ENCODE data around the gene PARP9. TPM values are rescaled to one million over a fixed set of nuclear protein-coding genes. Genes with fewer than 3 reads are reported as not detected.

Gene PARP9
- total and polyA plus RNA-seq, 2 of the 13 experiments (the other 11 are each of a cell fraction or from before 2014, with no cell fraction given): 6.5 to 10.6 TPM

DNA sequence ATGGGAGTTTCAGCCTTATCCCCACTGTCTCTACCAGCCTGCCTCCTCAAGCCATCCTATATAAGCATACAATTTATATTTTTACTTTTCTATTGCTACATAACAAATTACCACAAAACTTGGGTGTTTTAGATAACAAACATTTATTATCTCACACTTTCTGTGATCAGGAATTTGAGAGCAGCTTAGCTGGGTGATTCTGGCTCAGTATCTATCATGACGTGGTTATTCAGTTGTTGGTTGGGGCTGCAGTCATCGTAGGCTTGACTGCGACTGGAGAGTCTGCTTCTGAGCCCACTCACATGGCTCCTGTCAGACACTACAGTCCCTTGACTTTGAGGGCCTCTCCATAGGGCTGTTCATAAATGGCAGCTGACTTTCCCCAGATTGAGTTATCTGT lies 34.1 kb upstream of the PARP9 start:
- no TSS peak for BruUV-seq (replicated peaks)
- Histone ChIP-seq H3K4me1 (ENCODE audit: insufficient read depth, low read length) (no peaks in the 10 kb centered on the region), H3K4me3 (replicated peaks in 1 of 3; ENCODE audit: insufficient read depth in 1 of 3, low read depth in 2 of 3, low read length in 3 of 3) (no peak overlapping the region), H4K20me1 (ENCODE audit: insufficient read depth, low read length) (no peaks in the 10 kb centered on the region), H3K9me3 (ENCODE audit: low read length) (no peaks in the 10 kb centered on the region), H3K27me3 (ENCODE audit: control insufficient read depth in 1 of 2, insufficient read depth in 2 of 2, low read length in 2 of 2) (no peaks in the 10 kb centered on the region), H3K9ac (ENCODE audit: insufficient read depth, low read depth, low read length) (no peak overlapping the region), H3K27ac (ENCODE audit: extremely low read length, insufficient read depth, low read length) (no peak overlapping the region), H3K36me3 (replicated peaks in 1 of 2; ENCODE audit: control insufficient read depth in 1 of 2, insufficient read depth in 2 of 2, low read length in 2 of 2) (no peaks in the 10 kb centered on the region), H3K4me2 (ENCODE audit: low read depth, low read length) (no peak overlapping the region), H2AFZ (ENCODE audit: low read length) (no peak overlapping the region), H3K79me2 (ENCODE audit: insufficient read depth, low read length) (no peaks in the 10 kb centered on the region)
- DNase-seq (ENCODE audit: low spot score) (no peak), FAIRE-seq (no peak), ATAC-seq (no peak)
- 64% methylated on average over 3 of the region's 3 CpGs for WGBS (ENCODE audit: low lambda C conversion rate)
- CTCF ChIA-PET (ENCODE audit: low intra/inter-chr PET ratio, low total read pairs): no interaction called here
- intact Hi-C loops (cut with micrococcal nuclease; ENCODE audit: unreplicated experiment) (no loop called here), in situ Hi-C loops (cut with HindIII; ENCODE audit: extremely low pct_ligation_motif_present, low pct_unique_long_range_greater_than_20kb) (no loop called here)
- POLR2A ChIA-PET: no interaction called here
- TF ChIP-seq RAD51 (IDR thresholded peaks at IDR 0.05; ENCODE audit: borderline replicate concordance) (no peak), KDM5A (IDR thresholded peaks at IDR 0.05; ENCODE audit: borderline replicate concordance, low read length) (no peak), PHF5A (CRISPR knock-in tag; IDR thresholded peaks at IDR 0.05; ENCODE audit: low read depth, unreplicated experiment) (no peak), DR1 (CRISPR knock-in tag; IDR thresholded peaks at IDR 0.05) (no peak), ZNF780A (CRISPR knock-in tag; IDR thresholded peaks at IDR 0.05) (no peak), PCBP2 (optimal IDR thresholded peaks at IDR 0.05; ENCODE audit: low read depth, low read length, poor library complexity, severe bottlenecking) (no peak), LCORL (IDR thresholded peaks at IDR 0.05) (no peak), LCORL (CRISPR knock-in tag; IDR thresholded peaks at IDR 0.05) (no peak), ZNF672 (CRISPR knock-in tag; IDR thresholded peaks at IDR 0.05) (no peak), SRY (CRISPR knock-in tag; IDR thresholded peaks at IDR 0.05) (no peak), THAP11 (CRISPR knock-in tag; IDR thresholded peaks at IDR 0.05) (no peak), MAF1 (CRISPR knock-in tag; IDR thresholded peaks at IDR 0.05; ENCODE audit: borderline replicate concordance) (no peak), RAD21 (CRISPR knock-in tag; IDR thresholded peaks at IDR 0.05) (no peak), CENPT (CRISPR knock-in tag; IDR thresholded peaks at IDR 0.05; ENCODE audit: low read depth) (no peak), RBFOX2 (IDR thresholded peaks at IDR 0.05; ENCODE audit: low read depth, low read length) (no peak)
- TF ChIP-seq, protein P1, sequence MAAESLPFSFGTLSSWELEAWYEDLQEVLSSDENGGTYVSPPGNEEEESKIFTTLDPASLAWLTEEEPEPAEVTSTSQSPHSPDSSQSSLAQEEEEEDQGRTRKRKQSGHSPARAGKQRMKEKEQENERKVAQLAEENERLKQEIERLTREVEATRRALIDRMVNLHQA (CRISPR knock-in tag; IDR thresholded peaks at IDR 0.05): no peak
- TF ChIP-seq, protein P2, sequence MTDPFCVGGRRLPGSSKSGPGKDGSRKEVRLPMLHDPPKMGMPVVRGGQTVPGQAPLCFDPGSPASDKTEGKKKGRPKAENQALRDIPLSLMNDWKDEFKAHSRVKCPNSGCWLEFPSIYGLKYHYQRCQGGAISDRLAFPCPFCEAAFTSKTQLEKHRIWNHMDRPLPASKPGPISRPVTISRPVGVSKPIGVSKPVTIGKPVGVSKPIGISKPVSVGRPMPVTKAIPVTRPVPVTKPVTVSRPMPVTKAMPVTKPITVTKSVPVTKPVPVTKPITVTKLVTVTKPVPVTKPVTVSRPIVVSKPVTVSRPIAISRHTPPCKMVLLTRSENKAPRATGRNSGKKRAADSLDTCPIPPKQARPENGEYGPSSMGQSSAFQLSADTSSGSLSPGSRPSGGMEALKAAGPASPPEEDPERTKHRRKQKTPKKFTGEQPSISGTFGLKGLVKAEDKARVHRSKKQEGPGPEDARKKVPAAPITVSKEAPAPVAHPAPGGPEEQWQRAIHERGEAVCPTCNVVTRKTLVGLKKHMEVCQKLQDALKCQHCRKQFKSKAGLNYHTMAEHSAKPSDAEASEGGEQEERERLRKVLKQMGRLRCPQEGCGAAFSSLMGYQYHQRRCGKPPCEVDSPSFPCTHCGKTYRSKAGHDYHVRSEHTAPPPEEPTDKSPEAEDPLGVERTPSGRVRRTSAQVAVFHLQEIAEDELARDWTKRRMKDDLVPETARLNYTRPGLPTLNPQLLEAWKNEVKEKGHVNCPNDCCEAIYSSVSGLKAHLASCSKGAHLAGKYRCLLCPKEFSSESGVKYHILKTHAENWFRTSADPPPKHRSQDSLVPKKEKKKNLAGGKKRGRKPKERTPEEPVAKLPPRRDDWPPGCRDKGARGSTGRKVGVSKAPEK (CRISPR knock-in tag; IDR thresholded peaks at IDR 0.05; ENCODE audit: borderline replicate concordance): no peak
- TF ChIP-seq, protein P3, sequence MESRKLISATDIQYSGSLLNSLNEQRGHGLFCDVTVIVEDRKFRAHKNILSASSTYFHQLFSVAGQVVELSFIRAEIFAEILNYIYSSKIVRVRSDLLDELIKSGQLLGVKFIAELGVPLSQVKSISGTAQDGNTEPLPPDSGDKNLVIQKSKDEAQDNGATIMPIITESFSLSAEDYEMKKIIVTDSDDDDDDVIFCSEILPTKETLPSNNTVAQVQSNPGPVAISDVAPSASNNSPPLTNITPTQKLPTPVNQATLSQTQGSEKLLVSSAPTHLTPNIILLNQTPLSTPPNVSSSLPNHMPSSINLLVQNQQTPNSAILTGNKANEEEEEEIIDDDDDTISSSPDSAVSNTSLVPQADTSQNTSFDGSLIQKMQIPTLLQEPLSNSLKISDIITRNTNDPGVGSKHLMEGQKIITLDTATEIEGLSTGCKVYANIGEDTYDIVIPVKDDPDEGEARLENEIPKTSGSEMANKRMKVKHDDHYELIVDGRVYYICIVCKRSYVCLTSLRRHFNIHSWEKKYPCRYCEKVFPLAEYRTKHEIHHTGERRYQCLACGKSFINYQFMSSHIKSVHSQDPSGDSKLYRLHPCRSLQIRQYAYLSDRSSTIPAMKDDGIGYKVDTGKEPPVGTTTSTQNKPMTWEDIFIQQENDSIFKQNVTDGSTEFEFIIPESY (CRISPR knock-in tag; IDR thresholded peaks at IDR 0.05): no peak
- TF ChIP-seq, protein P4, sequence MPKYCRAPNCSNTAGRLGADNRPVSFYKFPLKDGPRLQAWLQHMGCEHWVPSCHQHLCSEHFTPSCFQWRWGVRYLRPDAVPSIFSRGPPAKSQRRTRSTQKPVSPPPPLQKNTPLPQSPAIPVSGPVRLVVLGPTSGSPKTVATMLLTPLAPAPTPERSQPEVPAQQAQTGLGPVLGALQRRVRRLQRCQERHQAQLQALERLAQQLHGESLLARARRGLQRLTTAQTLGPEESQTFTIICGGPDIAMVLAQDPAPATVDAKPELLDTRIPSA (CRISPR knock-in tag; IDR thresholded peaks at IDR 0.05; ENCODE audit: borderline replicate concordance): no peak
